IPS DF 19.7 (cell line): ENCODE measurements around the gene SCAF4.
A peak's percentile ranks its signal among the peaks of the same experiment; 100 is the strongest.
"Not testable (repeated sequence)": the region's sequence is repeated elsewhere in the genome, so short reads cannot be mapped to it uniquely, and the experiment has no call there.

Experiments used
- DNase-seq: peaks from one replicate; pipeline ENCODE4 v3.0.0-alpha.2; 2013; ENCODE audit warnings: low read depth, low spot score

SCAF4 gene

DNA sequence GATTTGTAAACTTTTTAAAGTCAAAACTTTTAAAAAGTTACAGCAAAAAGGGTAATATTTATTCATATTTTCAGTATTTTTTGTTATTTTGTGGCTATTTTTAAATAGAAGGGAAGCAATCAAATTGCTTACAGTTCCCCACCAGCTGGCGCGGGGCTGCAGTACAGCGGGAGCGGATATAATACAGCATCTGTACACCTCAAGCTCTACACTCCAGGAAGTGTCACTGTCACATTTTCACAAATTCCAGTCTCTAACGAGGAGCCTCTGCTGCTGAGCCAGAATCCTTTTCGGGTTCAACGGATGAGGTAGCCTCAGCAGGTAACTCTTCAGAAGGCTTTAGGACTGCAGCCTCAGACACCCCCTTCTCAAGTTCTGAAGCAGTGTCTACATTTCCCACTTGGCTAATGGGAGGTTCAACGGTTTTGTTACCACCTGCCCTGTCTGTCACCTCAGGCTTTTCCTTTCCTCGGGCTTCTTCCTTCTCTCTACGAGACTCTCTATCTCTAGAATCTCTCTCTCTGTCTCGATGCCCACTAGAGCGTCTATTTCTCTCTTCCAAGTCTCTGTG lies 60.7 kb downstream of the SCAF4 start:
- no peak for DNase-seq

DNA sequence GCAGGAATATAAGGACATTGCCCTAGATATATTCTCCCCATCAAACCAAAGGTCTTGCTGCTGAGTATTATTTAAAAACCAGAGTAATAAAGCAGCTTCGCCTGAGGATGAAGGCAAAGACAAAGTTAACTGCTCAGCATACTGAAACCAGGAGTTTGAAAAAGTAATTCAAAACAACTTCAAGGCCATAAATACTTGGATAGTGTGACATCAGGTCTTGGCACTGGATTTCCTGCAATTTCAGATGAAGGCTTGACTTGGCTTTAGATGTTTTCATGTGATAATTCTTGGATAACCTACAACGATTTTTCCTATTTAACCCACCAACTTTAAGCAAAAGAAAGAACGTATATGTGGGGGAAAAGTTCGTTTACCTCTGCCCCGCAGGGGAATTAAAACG lies 61.8 kb downstream of the SCAF4 start:
- no peak for DNase-seq

DNA sequence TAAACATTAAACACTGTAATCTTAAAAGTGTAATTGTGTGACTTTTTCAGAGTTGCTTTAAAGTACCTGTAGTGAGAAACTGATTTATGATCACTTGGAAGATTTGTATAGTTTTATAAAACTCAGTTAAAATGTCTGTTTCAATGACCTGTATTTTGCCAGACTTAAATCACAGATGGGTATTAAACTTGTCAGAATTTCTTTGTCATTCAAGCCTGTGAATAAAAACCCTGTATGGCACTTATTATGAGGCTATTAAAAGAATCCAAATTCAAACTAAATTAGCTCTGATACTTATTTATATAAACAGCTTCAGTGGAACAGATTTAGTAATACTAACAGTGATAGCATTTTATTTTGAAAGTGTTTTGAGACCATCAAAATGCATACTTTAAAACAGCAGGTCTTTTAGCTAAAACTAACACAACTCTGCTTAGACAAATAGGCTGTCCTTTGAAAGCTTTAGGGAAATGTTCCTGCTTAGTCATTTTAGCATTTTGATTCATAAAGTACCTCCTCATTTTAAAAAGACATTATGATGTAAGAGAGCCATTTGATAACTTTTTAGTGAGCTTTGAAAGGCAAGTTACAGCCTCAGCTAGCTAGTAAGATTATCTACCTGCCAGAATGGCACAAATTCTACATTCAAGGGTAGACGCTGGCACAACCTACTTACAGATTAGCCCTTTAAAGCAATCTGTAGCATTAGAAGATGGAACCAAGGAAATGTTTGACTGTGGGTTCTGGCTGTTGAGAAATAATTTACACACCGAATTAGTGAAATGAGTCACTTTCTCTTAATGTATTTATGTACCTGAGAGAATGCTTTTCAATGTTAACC lies 63.0 kb downstream of the SCAF4 start:
- no peak for DNase-seq

DNA sequence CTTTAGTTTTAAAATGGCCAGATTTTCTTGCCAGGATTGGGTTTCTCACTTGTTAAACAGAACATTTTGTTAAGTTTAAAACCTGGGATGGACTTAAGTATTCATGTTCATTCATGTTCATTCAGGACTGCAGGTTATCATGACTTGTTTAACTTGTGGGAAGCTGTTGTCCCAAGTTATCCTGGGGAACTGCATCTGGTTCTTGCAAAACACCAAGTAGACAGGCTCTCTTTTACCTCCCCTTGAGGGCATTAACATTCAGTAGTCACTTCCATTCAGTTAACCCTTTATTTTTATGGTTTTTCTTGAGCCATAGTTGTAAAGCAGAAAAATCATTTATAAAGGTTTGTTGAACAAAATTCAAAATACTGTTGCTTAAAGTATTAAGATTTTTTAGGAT lies 64.3 kb downstream of the SCAF4 start:
- DNase-seq: no peak

DNA sequence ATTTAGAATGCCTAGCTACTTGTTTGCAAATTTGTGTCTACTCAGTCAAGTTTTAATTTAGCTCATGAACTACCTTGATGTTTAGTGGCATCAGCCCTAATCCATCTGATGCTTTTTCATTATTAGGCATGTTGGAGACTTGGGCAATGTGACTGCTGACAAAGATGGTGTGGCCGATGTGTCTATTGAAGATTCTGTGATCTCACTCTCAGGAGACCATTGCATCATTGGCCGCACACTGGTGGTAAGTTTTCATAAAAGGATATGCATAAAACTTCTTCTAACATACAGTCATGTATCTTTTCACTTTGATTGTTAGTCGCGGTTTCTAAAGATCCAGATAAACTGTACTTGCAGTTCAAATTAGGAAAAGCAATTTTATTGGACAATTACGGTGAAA lies 64.8 kb downstream of the SCAF4 start:
- no peak for DNase-seq

DNA sequence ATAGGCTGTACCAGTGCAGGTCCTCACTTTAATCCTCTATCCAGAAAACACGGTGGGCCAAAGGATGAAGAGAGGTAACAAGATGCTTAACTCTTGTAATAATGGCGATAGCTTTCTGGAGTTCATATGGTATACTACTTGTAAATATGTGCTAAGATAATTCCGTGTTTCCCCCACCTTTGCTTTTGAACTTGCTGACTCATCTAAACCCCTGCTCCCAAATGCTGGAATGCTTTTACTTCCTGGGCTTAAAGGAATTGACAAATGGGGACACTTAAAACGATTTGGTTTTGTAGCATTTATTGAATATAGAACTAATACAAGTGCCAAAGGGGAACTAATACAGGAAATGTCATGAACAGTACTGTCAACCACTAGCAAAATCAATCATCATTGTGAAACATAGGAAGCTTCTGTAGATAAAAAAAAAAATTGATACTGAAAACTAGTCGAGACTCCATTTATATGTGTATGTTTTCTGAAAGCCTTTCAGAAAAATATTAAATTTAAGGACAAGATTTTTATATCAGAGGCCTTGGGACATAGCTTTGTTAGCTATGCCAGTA lies 65.4 kb downstream of the SCAF4 start:
- DNase-seq: no peak

DNA sequence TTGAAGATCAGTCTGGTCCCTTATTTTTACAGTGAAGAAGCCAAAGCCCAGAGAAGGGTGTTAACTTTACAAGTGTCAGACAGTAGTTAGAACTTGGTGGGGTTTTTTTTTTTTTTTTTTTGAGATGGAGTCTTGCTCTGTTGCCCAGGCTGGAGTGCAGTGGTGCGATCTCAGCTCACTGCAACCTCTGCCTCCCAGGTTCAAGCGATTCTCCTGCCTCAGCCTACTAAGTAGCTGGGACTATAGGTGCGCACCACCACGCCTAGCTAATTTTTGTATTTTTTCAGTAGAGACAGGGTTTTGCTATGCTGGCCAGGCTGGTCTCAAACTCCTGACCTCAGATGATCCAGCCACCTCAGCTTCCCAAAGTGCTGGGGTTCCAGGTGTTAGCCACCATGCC lies 66.0 kb downstream of the SCAF4 start:
- DNase-seq: not testable (repeated sequence)

DNA sequence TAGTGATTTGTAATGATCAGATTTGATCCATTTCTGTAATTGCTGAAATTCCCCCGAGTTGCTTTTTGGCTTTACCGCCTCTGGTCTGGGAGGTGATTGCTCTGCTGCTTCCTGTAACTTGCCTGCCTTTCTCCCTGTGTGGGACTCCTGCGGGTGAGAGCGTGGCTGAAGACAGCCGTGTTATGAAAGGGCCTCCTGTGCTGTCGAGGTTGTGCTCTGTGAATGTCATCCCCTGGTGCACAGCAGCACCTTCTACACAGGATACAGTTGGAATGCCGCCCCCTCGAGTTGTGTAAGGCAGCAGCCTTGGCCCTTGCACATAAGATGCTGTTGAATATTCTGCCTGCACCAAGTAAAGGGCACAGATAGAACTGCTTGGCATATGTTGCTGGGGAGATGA lies 66.5 kb downstream of the SCAF4 start:
- DNase-seq: no peak

DNA sequence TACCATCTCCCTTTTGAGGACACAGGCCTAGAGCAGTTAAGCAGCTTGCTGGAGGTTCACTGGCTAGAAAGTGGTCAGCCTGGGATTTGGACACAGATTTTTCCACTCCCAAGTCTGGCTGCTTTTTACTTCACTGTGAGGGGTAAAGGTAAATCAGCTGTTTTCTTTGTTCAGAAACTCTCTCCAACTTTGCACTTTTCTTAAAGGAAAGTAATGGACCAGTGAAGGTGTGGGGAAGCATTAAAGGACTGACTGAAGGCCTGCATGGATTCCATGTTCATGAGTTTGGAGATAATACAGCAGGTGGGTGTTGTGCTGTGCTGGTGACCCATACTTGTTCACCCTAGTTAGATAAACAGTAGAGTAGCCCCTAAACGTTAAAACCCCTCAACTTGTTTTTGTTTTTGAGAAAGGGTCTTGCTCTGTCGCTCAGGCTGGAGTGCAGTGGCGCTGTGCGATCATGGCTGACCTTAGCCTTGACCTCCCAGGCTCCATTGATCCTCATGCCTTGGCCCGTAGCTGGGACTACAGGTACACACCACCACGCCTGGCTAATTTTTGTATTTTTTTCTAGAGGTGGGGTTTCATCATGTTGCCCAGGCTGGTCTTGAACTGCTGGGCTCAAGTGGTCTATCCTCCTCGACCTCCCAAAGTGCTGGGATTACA lies 68.2 kb downstream of the SCAF4 start:
- no peak for DNase-seq

DNA sequence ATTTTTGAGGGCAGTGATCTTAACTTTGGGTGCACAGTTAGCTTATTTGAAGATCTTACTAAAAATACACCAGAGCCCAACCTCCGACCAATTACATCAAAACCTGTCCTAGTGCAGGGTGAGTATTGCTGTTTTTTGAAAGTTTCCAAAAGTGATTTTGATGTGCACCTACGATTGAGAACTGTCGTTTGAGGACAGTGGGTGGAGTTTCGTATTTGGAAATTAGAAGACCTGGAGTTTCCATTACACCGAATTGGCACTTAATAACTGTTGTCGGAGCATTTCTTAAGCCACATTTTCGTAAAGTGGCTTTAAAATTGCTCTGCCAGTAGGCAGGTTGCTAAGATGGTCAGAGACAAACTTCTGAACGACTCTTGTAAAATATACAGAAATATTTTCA lies 71.3 kb downstream of the SCAF4 start:
- DNase-seq: no peak

DNA sequence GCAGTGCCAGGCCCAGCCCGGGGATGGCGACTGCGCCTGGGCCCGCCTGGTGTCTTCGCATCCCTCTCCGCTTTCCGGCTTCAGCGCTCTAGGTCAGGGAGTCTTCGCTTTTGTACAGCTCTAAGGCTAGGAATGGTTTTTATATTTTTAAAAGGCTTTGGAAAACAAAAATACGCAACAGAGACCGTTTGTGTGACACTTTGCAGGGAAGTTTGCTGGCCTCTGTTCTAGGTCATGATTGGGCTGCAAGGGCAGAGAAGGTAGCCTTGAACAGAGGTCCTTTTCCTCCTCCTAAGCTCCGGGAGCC lies 71.7 kb downstream of the SCAF4 start:
- DNase-seq: no peak

DNA sequence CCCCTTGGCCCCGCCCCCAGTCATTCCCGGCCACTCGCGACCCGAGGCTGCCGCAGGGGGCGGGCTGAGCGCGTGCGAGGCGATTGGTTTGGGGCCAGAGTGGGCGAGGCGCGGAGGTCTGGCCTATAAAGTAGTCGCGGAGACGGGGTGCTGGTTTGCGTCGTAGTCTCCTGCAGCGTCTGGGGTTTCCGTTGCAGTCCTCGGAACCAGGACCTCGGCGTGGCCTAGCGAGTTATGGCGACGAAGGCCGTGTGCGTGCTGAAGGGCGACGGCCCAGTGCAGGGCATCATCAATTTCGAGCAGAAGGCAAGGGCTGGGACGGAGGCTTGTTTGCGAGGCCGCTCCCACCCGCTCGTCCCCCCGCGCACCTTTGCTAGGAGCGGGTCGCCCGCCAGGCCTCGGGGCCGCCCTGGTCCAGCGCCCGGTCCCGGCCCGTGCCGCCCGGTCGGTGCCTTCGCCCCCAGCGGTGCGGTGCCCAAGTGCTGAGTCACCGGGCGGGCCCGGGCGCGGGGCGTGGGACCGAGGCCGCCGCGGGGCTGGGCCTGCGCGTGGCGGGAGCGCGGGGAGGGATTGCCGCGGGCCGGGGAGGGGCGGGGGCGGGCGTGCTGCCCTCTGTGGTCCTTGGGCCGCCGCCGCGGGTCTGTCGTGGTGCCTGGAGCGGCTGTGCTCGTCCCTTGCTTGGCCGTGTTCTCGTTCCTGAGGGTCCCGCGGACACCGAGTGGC lies 72.2 kb downstream of the SCAF4 start, which contains the start of gene SOD1:
SOD1 (plus strand) TSS at position 158 of the 723 bp plus-strand sequence; CDS start at position 235, 77 bp downstream.
- DNase-seq: peak; percentile 63

DNA sequence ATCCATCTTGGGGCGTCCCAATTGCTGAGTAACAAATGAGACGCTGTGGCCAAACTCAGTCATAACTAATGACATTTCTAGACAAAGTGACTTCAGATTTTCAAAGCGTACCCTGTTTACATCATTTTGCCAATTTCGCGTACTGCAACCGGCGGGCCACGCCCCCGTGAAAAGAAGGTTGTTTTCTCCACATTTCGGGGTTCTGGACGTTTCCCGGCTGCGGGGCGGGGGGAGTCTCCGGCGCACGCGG lies 72.7 kb downstream of the SCAF4 start:
- no peak for DNase-seq

DNA sequence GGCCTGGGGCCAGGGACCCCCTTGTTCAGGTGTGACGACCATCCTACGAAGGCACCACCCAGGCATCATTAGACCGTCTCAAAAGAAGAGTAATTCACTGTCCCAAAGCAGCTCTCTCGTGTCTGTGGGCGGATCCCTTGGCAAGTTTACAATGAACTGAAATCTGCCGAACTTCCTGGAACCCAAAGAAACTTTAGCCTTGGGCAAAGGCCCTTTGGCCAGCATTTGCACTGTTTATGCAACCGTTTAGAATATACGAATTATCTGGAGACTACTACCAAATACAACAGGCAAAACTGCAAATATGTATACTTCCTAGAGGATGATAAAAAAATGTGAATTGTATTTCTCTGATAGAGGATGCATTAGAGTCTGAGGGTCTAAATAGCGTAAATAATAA lies 73.9 kb downstream of the SCAF4 start:
- no peak for DNase-seq

DNA sequence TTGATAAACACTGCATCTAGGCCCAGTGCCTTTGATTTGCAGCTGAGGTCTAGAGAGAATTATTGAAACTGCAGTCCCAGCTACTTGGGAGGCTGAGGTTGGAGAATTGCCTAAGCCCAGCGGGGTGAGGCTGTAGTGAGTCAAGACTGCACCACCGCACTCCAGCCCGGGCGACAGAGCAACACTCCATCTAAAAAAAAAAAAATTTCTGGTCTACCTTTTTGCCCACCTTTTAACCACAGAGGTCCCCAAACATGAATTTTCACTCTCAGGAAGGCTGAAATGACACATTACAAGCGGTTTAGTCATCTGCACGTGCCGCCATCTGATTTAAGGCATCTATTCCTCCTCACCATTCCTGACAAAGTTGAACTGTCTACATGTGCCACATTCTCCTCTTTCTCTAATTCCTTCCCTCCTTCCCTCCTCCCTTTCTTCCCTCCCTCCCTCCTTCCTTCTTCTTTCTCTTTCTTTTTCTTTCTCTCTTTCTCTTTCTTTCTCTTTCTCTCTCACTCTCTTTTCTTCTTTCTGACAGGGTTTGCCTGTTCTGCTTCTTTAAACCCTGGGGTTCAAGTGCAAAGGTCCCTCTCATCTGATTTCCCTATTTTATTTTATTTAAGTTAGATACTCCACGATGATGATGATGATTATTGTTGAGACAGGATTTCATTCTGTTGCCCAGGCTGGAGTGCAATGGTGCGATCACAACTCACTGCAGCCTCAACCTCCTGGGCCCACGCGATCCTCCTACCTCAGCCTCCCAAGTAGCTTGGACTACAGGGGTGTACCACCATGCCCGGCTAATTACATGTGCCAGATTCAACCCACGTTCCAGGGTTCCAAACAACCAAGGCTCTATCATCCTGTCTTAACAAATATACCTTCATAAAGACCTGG lies 75.5 kb downstream of the SCAF4 start:
- no peak for DNase-seq

DNA sequence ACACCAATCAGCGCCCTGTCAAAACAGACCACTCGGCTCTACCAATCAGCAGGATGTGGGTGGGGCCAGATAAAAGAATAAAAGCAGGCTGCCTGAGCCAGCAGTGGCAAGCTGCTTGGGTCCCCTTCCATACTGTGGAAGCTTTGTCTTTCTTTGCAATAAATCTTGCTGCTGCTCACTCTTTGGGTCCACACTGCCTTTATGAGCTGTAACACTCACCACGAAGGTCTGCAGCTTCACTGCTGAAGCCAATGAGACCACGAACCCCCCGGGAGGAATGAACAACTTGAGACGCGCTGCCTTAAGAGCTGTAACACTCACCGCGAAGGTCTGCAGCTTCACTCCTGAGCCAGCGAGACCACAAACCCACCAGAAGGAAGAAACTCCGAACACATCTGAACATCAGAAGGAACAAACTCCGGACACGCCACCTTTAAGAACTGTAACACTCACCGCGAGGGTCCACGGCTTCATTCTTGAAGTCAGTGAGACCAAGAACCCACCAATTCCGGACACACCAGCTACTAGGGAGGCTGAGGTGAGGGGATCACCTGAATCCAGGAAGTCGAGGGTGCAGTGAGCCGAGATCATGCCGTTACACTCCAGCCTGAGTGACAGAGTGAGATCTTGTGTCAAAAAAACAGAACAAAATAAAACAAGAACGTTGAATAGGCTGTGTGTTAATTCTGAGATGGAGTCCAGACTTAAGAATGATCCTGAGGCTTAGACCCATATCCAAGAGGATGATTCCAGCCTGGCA lies 76.9 kb downstream of the SCAF4 start:
- not testable (repeated sequence) for DNase-seq

DNA sequence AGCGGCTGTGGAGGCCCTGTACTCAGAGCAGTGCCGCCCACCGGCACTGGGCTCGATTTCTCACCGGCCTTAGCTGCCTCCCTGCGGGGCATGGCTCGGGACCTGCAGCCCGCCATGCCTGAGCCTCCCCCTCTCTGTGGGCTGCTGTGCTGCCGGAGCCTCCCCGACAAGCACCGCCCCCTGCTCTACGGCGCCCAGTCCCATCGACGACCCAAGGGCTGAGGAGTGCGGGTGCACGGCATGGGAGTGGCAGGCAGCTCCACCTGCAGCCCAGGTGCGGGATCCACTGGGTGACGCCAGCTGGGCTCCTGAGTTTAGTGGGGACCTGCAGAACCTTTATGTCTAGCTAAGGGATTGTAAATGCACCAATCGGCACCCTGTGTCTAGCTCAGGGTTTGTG lies 77.6 kb downstream of the SCAF4 start:
- DNase-seq: no peak

DNA sequence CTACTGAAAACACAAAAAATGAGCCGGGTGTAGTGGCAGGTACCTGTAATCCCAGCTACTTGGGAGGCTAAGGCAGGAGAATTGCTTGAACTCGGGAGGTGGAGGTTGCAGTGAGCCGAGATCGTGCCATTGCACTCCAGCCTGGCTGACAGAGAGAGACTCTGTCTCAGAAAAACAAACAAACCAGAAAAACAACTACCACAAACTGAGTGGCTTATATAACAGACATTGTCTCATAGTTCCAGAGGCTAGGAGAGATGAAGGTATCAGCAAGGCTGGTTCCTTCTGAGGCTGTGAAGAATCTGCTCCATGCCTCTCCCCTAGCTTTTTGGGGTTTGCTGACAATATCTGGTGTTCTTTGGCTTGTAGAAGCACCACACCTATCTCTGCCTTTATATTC lies 80.4 kb downstream of the SCAF4 start:
- DNase-seq: not testable (repeated sequence)

DNA sequence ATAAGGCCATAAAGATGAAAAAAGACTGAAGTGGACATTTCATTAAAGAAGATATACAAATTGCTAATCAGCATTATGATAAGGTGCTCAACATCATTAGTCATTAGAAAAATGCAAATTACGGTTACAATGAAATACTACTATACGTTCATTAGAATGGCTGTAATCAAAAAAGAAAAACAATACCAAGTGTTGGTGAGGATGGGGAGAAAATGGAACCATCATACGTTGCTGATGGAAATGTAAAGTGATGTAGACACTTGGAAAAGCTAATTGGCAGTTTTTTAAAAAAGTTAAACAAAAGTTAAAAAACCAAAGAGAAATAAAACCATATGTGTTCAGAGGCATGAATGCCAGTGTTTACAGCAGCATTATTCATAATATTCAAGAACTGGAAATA lies 81.0 kb downstream of the SCAF4 start:
- no peak for DNase-seq

DNA sequence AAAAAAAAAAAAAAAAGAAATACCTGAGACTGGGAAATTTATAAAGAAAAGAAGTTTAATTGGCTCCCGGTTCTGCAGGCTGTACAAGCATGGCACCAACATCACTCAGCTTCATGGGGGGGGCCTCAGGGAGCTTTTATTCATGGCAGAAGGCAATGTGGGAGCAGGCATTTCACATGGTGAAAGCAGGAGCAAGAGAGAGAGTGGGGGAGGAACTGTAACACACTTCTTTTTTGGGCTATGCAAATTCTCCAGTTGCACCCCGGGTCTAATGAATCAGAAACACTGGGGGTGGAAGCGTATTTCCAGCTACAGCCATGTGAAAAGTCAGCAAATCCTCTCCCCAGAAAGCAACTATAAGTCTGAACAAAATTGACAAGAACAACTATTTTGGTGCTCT lies 84.3 kb downstream of the SCAF4 start:
- DNase-seq: no peak

DNA sequence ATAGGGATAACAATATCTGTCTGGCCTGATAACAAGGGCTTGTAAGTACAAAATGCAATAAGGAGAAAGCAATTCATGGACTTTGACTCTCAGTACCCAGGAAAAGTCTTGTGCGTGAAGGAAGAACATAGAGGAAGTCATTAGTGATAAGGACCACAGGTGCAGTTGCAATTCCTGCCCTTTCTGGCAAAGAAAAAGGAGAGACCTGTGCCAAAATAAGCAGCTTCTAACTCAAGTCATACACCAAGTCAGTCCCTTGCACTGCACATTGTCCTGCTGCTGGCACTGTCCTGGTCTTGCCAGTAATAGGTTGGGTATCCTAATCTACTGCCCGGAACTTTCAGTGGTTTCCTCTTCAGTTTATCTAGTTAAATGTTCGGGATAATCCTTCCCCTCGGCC lies 87.3 kb downstream of the SCAF4 start:
- no peak for DNase-seq
